Left forelimb (tissue), 1 donor: Measurements from ENCODE around the gene DUSP23.

Source experiments
- DNase-seq: peaks from one replicate; pipeline ENCODE4 v3.0.0-alpha.2; 2018; ENCODE audit warnings: low spot score

DUSP23 gene

DNA sequence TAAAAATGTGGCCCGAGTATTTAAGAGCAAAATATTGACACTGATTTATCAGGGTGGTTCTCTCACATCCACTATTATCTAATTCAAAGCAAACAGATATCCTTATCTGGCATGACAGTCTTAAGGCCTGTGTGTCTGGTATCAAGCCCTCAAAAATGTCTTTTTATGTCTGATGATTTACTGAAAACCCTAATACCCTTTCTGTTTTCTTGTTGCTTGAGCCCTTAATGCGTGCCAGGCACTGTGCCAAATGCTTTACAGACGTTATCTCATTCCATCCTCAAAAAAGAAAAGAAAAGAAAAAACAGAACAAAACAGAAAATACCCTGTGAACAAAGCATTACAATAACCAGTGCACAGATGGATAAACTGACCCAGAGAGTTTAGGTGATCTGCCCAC, 5.7 kb downstream of the DUSP23 start:
- no peak for DNase-seq

DNA sequence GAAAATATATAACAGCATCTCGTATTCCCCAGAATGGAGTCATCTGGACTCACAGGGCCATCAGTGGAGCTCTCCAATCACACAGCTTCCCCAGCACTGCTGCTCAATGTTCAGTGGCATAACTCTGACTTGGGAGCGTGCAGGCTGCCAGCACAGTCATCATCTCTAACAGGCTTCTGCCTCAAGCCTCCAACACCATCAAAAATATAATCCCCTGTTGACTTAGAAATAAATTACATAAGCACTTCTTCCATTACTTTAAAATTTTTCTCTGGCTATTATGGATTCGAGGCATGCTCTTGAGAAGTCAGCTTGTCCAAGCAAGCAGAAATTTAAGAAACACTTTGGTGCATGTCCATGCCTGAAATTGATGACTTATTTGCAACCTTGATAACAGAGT, 6.2 kb downstream of the DUSP23 start:
- DNase-seq = no peak

DNA sequence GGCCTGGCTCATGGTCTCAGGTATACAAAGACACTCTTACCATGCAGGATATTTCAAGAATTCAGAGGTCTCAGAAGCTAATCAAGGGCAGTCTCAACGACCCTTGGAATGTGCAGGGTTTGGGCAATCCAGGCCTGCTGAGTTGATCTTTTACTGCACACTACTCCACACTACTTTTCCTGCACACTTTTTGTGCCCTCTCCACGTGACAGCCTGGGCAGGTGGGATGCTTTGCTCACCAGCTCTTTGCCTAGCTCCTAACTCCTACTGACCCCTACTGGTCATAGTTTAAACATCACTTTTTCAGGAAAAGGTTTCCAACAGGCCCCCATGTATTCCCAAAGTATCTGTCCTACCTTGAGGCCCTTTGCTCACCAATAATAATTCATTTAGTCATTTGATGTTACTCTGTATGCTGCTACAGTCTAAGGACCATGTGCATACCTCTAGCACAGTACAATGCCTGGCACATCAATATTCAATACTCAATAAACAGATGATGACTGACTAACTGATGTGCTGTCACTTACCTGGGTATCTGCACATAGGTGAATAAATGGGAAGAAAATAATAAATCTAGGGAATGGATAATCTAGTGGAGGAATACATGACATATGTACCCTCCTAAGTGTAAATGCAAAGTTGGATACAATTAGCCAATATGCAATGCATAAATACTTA, 9.6 kb downstream of the DUSP23 start:
- no peak for DNase-seq

DNA sequence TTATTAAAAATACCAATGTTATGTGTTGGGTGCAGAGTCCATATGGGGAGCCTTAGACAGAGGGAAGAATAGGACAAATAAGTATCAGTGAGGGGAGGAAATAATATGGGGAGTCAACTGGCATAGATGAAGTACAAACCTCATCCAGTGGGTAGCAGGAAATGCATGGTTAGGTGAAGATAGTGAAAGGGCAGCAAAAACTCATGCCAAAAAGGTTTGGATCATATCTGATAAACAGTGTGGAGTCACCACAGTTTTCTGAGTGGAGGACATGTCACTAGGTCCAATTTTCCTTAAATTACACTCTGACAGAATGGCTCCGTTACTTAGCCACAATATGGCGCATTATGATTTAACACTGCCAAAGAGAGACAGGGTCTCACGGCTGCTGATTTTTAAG, 10.3 kb downstream of the DUSP23 start:
- DNase-seq = no peak

DNA sequence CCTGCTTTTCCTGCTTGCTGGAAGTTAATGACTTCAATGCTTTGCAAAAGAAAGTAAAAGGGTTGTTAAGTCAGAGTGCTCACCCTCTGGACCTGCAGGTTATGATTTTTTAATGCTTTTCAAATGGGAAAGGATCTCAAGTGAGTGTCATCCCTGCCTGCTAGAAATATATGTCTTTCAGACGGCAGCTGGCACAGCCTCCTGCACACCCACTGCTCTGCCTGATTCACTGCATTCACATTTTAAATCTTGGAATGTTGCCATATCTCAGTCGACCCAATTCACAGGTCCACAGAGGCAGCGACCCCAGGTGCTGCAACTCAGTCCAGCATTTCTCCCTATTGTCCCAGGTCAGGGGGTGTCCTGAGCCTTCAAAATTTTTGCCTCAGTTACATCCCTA, 10.7 kb downstream of the DUSP23 start:
- DNase-seq = no peak

DNA sequence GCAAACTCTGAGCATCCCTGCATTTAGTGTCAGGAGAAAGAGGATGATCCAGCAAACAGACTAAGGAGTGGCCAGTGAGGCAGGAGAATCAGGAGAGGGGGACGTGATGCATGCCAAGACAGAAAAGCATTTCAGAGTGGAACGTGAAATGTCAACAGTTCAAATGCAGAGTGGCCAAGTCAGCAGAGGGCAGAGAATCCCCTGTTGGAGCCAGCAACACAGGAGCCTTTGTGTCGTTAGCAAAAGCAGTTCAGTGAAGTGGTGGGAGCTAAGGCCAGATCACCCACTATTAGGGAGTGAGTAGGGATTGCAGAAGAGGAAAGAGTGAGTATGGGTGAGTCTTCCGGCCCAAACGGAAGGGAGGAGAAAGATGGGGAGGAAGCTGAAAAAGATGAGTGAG, 14.8 kb downstream of the DUSP23 start:
- no peak for DNase-seq

DNA sequence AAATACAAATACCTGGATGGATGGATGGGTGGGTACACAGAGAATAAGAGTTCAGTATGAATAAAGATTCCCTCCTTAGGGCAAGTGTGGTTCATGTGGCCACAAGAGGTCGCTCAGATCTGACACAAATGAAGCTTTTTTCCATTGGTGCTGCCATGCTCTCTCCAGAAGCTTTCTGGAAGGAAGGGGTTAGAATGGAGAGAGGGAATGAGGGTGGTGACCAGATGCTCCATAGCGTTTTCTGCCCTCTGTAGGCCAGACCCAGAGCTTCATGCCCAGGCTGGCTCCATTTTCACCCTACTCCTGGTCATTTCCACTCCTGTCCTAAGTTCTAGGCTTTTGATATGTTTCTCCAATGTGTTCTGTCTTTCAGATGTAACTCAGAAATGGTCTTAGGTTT, 18.1 kb downstream of the DUSP23 start:
- DNase-seq = no peak

DNA sequence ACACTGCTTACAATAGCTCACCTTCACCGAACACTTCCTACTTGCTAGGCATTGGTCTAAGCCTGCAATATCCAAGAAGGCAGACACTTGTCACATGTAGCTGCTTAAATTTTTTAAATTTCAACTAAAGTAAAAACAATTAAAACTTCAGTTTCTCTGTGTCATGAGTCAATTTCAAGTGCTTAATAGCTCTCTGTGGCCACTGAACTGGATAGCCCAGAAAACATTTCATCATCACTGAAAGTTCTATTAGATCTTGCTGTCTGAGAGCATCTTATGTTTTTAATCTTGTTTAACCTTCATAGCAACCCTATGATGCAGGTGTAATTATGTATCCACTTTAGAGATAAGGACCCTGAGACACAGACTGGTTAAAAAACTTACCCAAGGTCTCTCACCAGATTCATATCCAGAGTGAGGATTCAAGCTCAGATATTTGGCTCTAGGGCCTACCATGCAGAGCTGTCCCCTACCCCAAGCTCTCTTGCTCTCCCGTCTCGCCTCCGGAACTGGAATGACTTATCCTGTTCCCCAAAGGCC, 18.8 kb downstream of the DUSP23 start:
- no peak for DNase-seq

DNA sequence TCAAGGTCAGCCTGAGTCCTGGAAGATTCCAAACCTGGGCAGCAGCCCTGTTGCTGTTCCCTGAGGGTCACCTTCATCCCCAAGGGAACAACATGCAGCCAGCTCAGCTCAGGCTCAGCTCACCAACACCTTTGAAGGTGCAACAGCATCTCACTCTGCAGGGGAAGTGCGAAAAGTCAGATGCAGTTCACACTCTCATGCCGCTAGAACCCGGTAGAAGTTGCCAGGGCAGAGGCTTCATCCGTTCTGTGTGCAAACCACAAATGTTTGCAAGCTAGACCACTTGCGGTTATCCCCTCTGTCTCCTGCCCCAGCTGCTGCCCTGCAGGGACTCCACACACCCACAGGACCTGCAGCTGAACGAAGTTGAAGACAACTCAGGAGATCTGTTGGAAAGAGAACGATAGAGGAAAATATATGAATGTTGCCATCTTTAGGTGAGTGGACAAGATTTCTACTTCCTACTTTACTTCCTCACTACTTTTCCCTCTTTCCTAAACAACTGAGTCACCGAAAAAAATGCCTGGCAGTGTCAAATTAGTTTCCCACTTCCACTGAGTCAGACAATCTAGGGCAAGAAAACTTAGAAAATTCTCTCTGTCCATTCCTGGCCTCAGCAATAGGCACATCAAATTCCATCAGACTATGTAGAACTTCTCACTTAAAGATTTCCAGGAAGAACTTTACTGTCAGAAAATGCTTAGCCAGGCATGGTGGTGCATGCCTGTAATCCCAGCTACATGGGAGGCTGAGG, 19.6 kb downstream of the DUSP23 start:
- DNase-seq = no peak

DNA sequence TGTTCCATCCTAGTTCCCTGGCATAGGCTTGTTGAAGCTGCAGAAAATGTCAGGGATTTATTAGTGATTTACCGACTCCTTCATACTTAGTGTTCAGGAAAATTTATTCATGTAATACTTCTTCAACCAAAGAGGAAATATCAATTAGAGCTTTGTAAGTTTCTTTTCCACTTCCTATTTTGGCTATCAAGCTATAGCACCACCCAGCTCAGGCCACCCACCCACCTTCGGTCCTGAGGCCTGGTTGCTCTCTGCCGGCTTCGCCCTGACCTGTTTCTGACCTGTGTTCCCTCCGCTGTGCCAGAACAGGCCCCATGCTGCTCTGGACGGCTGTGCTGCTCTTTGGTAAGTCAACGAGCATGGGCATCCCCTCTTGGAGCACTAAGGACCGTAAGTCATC, 21.3 kb downstream of the DUSP23 start, which contains the start of gene FCRL6:
Gene FCRL6 (plus strand): TSS at position 250 of the 400 bp plus-strand sequence. CDS start 65 bp downstream, at position 315.
- no peak for DNase-seq

DNA sequence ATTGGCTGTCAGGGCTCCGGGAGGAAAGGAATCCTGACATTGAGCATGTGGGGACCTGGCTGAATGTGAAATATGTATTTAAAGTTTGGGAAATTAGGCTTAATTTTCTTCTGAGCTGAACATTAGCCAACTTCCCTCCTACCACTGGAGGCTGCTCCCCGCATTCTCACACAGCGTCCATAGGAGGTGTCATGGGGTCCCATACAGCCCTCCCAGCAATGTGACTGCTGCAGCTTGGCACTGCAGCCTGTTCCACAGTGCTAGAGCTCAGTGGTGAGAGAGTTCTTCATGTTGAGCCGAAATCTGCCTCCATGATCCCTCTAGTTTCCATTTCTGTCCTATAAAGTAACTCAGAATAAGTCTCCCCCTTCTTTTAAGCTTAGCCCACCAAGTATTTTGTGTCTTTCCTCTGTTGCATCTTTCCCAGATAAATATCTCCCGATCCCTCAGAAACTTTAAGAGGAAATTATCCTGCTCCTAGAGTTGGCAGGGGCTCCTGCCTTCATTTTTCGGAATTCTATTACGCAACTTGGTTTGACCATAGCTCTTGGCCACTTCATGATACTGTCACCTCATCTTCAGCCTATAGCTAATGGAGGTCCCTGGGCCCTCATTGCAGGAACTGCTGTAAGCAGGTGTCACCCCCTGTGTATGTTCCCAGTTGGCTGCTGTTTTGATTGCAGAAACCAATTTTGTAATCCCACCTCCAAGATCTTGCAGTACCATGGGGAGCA, 23.4 kb downstream of the DUSP23 start:
- no peak for DNase-seq

DNA sequence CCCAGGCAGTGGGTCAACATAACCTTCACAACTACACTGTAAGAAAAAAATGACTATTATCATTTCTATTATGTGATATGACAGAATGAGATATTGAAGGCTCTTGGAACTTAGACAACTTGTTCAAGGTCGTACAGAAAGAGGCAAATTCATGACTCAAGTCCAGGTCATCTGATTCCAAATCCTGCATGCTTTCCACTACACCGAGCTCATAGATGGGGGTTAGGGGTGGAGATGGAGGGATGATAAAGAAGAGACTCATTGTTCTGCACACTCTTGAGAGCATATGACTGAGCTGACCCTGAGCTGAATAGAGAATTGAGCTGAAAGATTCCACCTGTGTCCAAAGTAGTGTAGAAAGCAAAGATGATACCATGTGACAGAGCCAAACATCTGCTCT, 24.2 kb downstream of the DUSP23 start:
- no peak for DNase-seq

DNA sequence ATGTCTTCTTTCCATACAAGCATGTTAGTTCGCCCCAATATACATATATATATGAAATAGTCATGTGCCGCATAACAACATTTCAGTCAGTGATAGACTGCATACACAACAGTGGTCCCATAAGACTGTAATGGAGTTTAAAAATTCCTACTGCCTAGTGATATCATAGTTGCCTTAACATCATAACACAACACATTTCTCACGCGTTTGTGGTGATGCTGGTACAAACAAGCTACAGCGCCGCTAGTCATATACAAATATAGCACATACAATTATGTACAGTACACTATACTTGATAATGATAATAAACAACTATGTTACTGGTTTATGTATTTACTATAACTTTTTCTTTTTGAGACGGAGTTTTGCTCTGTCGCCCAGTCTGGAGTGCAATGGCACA, 35.2 kb downstream of the DUSP23 start:
- no peak for DNase-seq

DNA sequence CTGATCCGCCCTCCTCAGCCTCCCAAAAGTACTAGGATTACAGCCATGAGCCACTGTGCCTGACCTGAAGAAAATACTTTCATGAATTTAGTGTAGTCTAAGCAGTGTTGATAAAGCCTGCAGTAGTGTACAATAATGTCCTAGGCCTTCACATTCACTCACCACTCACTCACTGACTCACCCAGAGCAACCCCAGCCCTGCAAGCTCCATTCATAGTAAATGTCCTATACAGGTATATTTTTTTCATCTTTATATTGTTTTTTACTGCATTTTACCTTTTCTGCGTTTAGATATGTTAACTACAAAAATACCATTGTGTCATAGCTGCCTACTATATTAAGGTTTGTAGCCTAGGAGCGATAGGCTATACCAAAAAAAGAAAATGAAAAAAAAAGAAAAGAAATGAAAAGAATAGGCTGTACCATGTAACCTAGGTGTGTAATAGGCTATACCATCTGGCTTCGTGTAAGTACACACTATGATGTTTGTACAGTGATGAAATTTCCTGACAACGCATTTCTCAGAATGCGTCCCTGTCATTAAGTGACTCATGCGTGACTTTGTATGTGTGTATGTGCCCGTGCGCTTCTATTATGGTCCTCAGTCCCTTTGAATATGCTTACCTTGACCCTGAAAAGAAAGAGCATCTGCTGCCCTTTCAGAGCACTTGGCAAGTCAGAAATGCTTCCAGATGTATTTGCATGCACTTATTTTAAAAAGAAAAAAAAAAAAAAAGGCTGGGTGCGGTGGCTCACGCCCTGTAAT, 36.7 kb downstream of the DUSP23 start:
- no peak for DNase-seq

DNA sequence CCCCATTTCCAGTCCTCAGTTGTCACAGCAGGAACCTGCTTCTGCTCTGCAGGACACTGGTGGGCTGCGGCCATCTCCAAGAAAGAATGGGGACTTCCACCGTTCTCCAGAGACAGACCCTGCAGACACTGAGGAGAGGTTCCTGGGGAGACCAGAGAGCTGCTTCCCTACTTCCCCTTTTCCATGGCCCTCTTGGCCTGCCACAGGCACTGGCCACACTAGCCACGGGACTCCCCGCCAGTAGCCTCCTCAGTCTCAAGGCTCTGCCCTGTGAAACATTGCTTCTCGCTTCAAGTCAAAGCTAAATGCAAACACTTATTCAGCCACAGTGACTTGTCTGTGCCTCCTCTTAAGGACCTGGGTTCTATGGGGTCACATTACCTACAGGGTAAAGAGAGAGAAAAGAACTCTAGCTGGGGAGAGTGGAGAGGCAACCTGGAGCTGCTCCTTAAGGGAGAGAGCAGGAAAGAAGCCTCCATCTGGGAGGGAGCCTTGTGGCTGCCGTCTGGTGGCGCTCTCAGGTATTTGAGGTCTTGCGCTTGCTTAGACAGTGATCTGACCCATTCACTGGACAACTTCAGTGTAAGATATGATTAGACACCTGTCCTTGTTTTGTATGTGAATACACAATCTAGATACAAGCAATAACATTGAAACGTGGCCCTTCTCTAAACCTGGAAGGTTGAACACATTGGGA, 40.6 kb downstream of the DUSP23 start:
- no peak for DNase-seq

DNA sequence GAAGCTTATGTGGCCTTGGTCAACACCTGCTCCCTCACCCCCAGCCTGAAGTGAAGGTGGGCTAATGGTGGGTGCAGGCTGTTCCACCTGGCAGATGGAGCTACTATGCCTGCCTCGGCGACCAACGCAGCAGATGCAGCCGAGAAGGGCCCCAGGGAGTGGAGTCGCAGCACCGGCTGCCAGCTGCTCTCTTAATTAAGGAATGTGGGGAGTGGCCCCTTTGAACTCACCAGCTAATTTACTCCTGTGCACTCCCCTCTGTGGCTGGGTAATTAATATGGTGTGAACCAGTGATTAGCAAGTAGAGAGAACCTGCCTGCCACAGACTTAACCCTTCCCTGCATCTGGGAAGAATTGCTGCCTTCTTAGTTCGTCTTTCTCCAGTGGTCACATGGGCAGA, 42.6 kb downstream of the DUSP23 start:
- DNase-seq = no peak

DNA sequence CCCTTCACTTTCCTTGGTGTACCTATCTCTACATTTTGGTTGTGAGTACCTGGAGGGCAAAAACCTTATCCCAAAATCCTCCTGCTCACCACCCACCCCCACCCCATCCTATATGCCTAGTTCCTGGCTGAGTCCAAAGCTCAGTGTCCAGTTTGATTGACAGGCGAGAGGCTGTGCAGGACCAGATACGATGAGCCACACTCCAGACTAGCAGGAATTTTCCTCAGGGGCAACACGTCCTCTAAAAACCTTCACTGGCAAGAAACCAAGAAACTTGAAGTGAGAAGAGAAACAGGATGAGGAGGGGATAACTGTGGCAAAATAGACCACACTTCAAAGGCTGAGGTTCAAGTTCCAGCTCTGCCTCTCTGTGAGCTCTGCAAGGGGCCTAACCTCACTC, 44.8 kb downstream of the DUSP23 start:
- DNase-seq = no peak

DNA sequence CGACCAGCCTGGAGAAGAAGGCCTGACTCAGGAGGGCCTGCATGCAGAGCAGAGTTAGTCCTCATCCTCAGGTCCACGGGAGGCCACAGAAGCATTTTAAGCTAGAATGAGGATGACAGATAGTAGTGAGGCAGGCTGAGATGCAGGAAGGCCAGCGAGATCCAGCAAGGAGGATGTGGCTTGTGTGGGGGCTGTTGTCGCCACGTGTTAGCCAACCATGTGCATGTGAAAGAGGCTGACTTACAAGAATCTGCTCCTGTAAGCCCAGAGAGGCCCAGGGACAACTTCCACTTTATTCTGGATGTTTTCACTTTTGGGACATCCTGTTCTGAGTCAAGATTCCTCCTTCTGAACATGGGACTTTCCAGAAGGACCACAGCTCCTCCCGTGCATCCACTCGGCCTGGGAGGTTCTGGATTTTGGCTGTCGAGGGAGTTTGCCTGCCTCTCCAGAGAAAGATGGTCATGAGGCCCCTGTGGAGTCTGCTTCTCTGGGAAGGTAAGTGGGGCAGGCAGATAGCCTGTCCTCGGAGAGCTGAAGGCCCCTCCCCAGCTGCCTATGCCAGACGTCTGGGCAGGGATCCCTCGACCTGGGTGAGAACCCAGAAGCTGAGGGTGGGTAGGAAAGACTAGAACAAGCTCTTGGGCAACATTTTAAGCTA, 45.8 kb downstream of the DUSP23 start, which contains the start of gene SLAMF8:
Gene SLAMF8 (plus strand): TSS at position 433 of the 661 bp plus-strand sequence. CDS start 26 bp downstream, at position 459.
- no peak for DNase-seq

DNA sequence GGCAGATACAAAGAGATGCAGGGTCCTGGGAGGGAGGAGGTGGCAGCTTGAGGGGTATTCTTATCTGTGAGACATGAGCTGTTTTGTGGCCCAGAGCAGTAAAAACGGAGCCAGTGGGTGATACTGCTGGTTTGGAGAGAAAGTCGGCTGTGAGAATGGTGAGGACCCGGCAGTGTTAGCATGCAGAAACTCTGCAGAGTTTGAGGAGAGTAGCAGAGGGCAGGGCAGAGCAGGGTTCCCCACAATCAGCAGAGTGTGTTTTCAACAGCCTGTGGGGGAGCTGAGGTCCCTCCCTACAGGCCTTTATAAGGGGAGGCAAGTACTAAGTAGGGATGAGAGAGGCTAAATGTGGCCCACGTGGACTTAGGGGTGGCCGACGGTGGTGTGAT, 46.3 kb downstream of the DUSP23 start:
- DNase-seq = no peak

DNA sequence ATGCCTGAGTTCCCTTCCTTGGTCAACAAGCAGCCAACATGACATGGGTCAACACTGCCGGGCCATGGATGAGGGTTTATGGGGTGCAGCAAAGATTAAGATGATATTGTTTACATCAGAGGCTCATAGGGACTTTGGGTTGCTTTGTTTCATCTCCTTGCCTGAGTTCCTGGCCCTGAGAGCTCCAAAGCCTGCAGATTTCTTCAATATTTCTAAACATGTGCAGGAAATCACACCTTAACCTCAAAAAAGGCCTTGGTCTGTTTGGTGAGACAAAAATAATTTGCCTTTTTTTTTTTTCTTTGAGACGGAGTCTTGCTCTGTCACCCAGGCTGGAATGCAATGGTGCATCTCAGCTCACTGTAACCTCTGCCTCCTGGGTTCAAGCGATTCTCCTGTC, 46.8 kb downstream of the DUSP23 start:
- no peak for DNase-seq

DNA sequence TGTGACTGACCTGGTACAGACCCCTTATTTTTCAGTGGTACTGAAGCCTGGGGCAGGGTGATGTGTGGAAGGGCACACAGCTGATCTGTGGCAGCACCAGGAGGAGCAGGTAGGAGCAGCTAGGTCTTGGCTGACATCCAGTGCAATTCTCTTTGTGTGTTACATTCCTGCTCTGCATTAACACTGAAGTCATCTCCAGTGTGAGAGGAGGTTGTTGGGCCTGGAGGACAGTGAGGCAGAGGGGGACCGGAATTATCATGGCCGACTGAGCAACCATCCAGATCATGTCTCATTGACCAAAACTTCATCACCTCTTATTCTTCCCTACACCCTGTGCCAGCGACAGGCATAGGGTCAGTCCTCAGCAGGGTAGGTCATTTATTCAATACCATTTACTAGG, 47.4 kb downstream of the DUSP23 start:
- no peak for DNase-seq
